Measurements from ENCODE around the gene LACTB.

Gene LACTB

DNA sequence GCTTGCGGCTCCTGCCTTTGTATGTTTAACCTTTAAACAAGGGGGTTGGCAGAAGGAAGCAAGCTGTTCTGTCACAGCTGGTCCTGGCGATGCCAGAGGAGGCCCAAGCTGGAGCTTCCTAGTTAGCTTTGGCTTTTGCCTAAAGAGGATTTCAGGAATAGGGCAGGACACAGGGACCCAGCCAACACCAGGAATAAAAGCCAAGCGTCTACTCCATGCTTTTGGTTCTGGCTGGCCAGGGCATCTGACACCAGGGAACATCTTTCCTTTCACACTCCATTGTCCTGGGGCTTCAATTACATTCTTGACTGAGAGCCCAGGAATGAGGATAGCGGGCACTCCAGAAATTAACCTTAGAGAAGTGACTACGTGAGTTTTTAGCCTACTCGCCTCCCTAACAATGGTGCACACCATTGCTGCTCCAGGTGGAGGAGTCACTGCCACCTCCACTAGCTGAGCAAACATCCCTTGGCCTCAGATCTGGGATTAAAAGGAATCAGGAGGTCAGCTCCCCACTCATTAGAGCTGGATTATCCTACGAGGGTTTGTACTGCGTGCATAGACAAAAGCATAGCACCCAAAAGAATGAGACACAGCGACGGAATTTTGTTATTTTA is 40.9 kb upstream of the LACTB start:
- Histone ChIP-seq H3K27ac (ENCODE audit: low read depth, low read length, poor library complexity, severe bottlenecking) (no peak overlapping the region), H3K9me2 (ENCODE audit: low read depth, low read length) (no peaks in the 10 kb centered on the region), H3K4me3 (ENCODE audit: low read depth, low read length, poor library complexity, severe bottlenecking) (no peak overlapping the region), H3K27me3 (ENCODE audit: insufficient read depth, low read length) (no peaks in the 10 kb centered on the region; the same call in 1 of the 2 replicates), H3K4me1 (ENCODE audit: insufficient read depth, low read length, severe bottlenecking) (no peaks in the 10 kb centered on the region), H3K36me3 (ENCODE audit: insufficient read depth, low read length) (no peaks in the 10 kb centered on the region), H3K9ac (ENCODE audit: low read length) (no peak overlapping the region), H3K4me2 (ENCODE audit: low read length) (no peak overlapping the region), H4K20me1 (ENCODE audit: insufficient read depth, low read length) (no peaks in the 10 kb centered on the region), H3F3A (ENCODE audit: insufficient read depth, low read length) (no peaks in the 10 kb centered on the region), H2AFZ (ENCODE audit: low read length) (no peak overlapping the region), H3K9me3 (ENCODE audit: low read length) (no peaks in the 10 kb centered on the region), H3K79me2 (ENCODE audit: insufficient read depth, low read length) (no peaks in the 10 kb centered on the region)
- no peak for TF ChIP-seq EZH2 (IDR thresholded peaks at IDR 0.05; ENCODE audit: borderline replicate concordance, low read length)
- TF ChIP-seq, protein P1, sequence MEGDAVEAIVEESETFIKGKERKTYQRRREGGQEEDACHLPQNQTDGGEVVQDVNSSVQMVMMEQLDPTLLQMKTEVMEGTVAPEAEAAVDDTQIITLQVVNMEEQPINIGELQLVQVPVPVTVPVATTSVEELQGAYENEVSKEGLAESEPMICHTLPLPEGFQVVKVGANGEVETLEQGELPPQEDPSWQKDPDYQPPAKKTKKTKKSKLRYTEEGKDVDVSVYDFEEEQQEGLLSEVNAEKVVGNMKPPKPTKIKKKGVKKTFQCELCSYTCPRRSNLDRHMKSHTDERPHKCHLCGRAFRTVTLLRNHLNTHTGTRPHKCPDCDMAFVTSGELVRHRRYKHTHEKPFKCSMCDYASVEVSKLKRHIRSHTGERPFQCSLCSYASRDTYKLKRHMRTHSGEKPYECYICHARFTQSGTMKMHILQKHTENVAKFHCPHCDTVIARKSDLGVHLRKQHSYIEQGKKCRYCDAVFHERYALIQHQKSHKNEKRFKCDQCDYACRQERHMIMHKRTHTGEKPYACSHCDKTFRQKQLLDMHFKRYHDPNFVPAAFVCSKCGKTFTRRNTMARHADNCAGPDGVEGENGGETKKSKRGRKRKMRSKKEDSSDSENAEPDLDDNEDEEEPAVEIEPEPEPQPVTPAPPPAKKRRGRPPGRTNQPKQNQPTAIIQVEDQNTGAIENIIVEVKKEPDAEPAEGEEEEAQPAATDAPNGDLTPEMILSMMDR (IDR thresholded peaks at IDR 0.05; ENCODE audit: low read length) = no peak

DNA sequence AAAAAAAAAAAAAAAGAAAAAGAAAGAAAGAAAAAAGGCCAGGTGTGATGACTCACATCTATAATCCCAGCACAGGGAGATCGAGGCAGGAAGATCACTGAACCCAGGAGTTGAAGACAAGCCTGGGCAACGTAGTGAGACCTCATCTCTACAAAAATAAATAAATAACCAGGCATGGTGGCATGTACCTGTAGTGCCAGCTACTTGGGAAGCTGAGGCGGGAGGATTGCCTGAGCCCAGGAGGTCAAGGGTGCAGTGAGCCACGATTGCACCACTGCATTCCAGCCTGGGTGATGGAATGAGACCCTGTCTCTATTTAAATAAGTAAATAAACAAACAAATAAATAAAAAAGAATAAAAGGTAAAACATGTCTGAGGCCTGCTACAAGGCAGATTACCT is 39.3 kb upstream of the LACTB start:
- H3K36me3 ChIP-seq (ENCODE audit: insufficient read depth, low read length) = no peaks in the 10 kb centered on the region
- no peaks in the 10 kb centered on the region for H3K4me1 ChIP-seq (ENCODE audit: insufficient read depth, low read length, severe bottlenecking)
- H2AFZ ChIP-seq (ENCODE audit: low read length) = no peak overlapping the region
- no peaks in the 10 kb centered on the region for H3K9me3 ChIP-seq (ENCODE audit: low read length)
- TF ChIP-seq, protein P1 (IDR thresholded peaks at IDR 0.05; ENCODE audit: low read length) = no peak
- no peak for TF ChIP-seq EZH2 (IDR thresholded peaks at IDR 0.05; ENCODE audit: borderline replicate concordance, low read length)
- H3K4me2 ChIP-seq (ENCODE audit: low read length) = no peak overlapping the region
- H3F3A ChIP-seq (ENCODE audit: insufficient read depth, low read length) = no peaks in the 10 kb centered on the region
- no peaks in the 10 kb centered on the region for H4K20me1 ChIP-seq (ENCODE audit: insufficient read depth, low read length)
- H3K79me2 ChIP-seq (ENCODE audit: insufficient read depth, low read length) = no peaks in the 10 kb centered on the region
- no peaks in the 10 kb centered on the region for H3K27me3 ChIP-seq (ENCODE audit: insufficient read depth, low read length)
- no peak overlapping the region for H3K27ac ChIP-seq (ENCODE audit: low read depth, low read length, poor library complexity, severe bottlenecking)
- no peaks in the 10 kb centered on the region for H3K9me2 ChIP-seq (ENCODE audit: low read depth, low read length)
- no peak overlapping the region for H3K4me3 ChIP-seq (ENCODE audit: low read depth, low read length, poor library complexity, severe bottlenecking)
- no peak overlapping the region for H3K9ac ChIP-seq (ENCODE audit: low read length)

DNA sequence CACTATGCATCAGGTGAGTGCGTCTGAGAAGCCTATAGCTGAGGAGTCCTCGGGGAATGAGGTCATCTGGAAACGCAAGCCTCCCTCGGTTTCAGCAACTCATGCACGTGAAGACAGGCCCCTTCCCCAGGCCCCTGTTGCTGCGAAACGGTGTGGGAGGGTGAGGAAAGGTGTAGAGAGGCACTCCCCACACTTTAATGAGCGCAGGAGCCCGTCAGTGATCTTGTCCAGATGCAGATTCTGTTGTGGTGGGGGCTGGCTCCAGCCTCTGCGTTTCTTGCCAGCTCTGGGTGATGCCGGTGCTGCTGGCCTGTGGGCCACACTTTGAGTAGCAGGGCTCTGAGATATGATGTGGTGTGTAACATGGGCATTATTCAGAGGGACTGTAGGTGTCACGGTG is 38.6 kb upstream of the LACTB start:
- H2AFZ ChIP-seq (ENCODE audit: low read length) = no peak overlapping the region
- no peak overlapping the region for H3K4me3 ChIP-seq (ENCODE audit: low read depth, low read length, poor library complexity, severe bottlenecking)
- H3K4me2 ChIP-seq (ENCODE audit: low read length) = no peak overlapping the region
- no peak for TF ChIP-seq EZH2 (IDR thresholded peaks at IDR 0.05; ENCODE audit: borderline replicate concordance, low read length)
- TF ChIP-seq, protein P1 (IDR thresholded peaks at IDR 0.05; ENCODE audit: low read length) = no peak
- H3K36me3 ChIP-seq (ENCODE audit: insufficient read depth, low read length) = no peaks in the 10 kb centered on the region
- H3K27ac ChIP-seq (ENCODE audit: low read depth, low read length, poor library complexity, severe bottlenecking) = no peak overlapping the region
- H3K9ac ChIP-seq (ENCODE audit: low read length) = no peak overlapping the region
- H3K27me3 ChIP-seq (ENCODE audit: insufficient read depth, low read length) = no peaks in the 10 kb centered on the region
- no peaks in the 10 kb centered on the region for H3F3A ChIP-seq (ENCODE audit: insufficient read depth, low read length)
- no peaks in the 10 kb centered on the region for H3K4me1 ChIP-seq (ENCODE audit: insufficient read depth, low read length, severe bottlenecking)
- no peaks in the 10 kb centered on the region for H4K20me1 ChIP-seq (ENCODE audit: insufficient read depth, low read length)
- H3K79me2 ChIP-seq (ENCODE audit: insufficient read depth, low read length) = no peaks in the 10 kb centered on the region
- no peaks in the 10 kb centered on the region for H3K9me3 ChIP-seq (ENCODE audit: low read length)
- H3K9me2 ChIP-seq (ENCODE audit: low read depth, low read length) = no peaks in the 10 kb centered on the region
